Measurements from ENCODE around the gene PTPRN. TPM values are rescaled to one million over a fixed set of nuclear protein-coding genes. Genes with fewer than 3 reads are reported as not detected.

Gene PTPRN
- total RNA-seq, 1 experiment from 2014 or later, result 6.5 TPM

GRCh38 chr2:219291394-219291793 lies 17.8 kb downstream of the PTPRN start:
- TF ChIP-seq, protein P1, sequence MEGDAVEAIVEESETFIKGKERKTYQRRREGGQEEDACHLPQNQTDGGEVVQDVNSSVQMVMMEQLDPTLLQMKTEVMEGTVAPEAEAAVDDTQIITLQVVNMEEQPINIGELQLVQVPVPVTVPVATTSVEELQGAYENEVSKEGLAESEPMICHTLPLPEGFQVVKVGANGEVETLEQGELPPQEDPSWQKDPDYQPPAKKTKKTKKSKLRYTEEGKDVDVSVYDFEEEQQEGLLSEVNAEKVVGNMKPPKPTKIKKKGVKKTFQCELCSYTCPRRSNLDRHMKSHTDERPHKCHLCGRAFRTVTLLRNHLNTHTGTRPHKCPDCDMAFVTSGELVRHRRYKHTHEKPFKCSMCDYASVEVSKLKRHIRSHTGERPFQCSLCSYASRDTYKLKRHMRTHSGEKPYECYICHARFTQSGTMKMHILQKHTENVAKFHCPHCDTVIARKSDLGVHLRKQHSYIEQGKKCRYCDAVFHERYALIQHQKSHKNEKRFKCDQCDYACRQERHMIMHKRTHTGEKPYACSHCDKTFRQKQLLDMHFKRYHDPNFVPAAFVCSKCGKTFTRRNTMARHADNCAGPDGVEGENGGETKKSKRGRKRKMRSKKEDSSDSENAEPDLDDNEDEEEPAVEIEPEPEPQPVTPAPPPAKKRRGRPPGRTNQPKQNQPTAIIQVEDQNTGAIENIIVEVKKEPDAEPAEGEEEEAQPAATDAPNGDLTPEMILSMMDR (conservative IDR thresholded peaks at IDR 0.05), result no peak
- no peak overlapping the region for H3K4me2 ChIP-seq (ENCODE audit: insufficient read depth, insufficient read length, low read length)
- no peaks in the 10 kb centered on the region for H3K79me2 ChIP-seq (ENCODE audit: insufficient read depth, low read length)
- no peak overlapping the region for H2BK12ac ChIP-seq (ENCODE audit: insufficient read length, low read depth, low read length)
- peaks cover 40% of the 10 kb centered on the region for H3K27me3 Mint-ChIP-seq (ENCODE audit: low read depth)
- no peak overlapping the region for H2BK120ac ChIP-seq (ENCODE audit: low read depth, low read length, poor library complexity, severe bottlenecking)
- H3K27ac ChIP-seq (ENCODE audit: insufficient read length, low read depth, low read length), result no peak overlapping the region
- H3K56ac ChIP-seq (ENCODE audit: insufficient read length, low read depth, low read length), result no peak overlapping the region
- no peaks in the 10 kb centered on the region; the same call in 1 of the 2 replicates for H3K27me3 ChIP-seq (ENCODE audit: insufficient read depth, low read length)
- peaks cover 6% of the 10 kb centered on the region for H3K23me2 ChIP-seq (ENCODE audit: insufficient read length, low read depth, low read length, poor library complexity, severe bottlenecking)
- no peaks in the 10 kb centered on the region for H3K79me1 ChIP-seq (ENCODE audit: insufficient read depth, low read depth, low read length, poor library complexity, severe bottlenecking)
- peak overlapping the region in 1 of 3 experiments; percentile 65; a peak in 1 of 7 replicates for H3K27ac Mint-ChIP-seq
- no peak overlapping the region for H4K91ac ChIP-seq (ENCODE audit: insufficient read length, low read depth, low read length)
- H4K5ac ChIP-seq (ENCODE audit: insufficient read length, low read depth, low read length), result no peak overlapping the region
- H3K9ac ChIP-seq (ENCODE audit: extremely low read depth, insufficient read length, low read length), result no peak overlapping the region
- WGBS (ENCODE audit: extremely low coverage, insufficient read length, low lambda C conversion rate), result no CpG with 5 or more reads among the region's 7 CpGs
- H2AFZ ChIP-seq (ENCODE audit: low read length), result no peak overlapping the region
- no peak overlapping the region for H2AK5ac ChIP-seq (ENCODE audit: insufficient read length, low read length)
- peaks cover 0 to 4% (median 2%) of the 10 kb centered on the region in 3 experiments; a peak in 2 of 7 replicates for H3K36me3 Mint-ChIP-seq (ENCODE audit: insufficient read depth in 1 of 3, low read depth in 3 of 3)
- H3K23ac ChIP-seq (ENCODE audit: insufficient read length, low read depth, low read length), result no peak overlapping the region
- no peaks in the 10 kb centered on the region for H4K20me1 ChIP-seq (ENCODE audit: control insufficient read depth, insufficient read depth, insufficient read length)
- no peak overlapping the region for H3K4me3 Mint-ChIP-seq
- no peak overlapping the region for H2BK20ac ChIP-seq (ENCODE audit: low read depth, low read length, poor library complexity, severe bottlenecking)
- H4K8ac ChIP-seq (replicated peaks; ENCODE audit: insufficient read length, low read depth, low read length), result no peak overlapping the region
- H2BK5ac ChIP-seq (ENCODE audit: insufficient read length, low read length), result no peak overlapping the region
- no peak overlapping the region for H2BK15ac ChIP-seq (ENCODE audit: low read depth, low read length)
- DNase-seq, result no peak
- H3K14ac ChIP-seq (ENCODE audit: insufficient read depth, low read length), result no peak overlapping the region
- no peak overlapping the region for H3K4ac ChIP-seq (ENCODE audit: low read depth, low read length)
- no peak overlapping the region for H3T11ph ChIP-seq (ENCODE audit: low read length)
- H3K9me3 Mint-ChIP-seq, result peaks cover 2 to 7% of the 10 kb centered on the region in 2 experiments; a peak in 3 of 5 replicates
- H3K18ac ChIP-seq (ENCODE audit: insufficient read length, low read depth, low read length), result no peak overlapping the region
- H3K4me1 ChIP-seq (ENCODE audit: insufficient read depth, low read length), result no peaks in the 10 kb centered on the region; the same call in 1 of the 2 replicates
- H3K4me1 Mint-ChIP-seq, result peaks cover 13 to 15% of the 10 kb centered on the region in 2 experiments
- H3K9me3 ChIP-seq (ENCODE audit: control insufficient read depth, low read depth, low read length), result no peaks in the 10 kb centered on the region

Measured in H9 (cell line).